ENCODE results near the gene AHCYL1.

Gene AHCYL1

DNA sequence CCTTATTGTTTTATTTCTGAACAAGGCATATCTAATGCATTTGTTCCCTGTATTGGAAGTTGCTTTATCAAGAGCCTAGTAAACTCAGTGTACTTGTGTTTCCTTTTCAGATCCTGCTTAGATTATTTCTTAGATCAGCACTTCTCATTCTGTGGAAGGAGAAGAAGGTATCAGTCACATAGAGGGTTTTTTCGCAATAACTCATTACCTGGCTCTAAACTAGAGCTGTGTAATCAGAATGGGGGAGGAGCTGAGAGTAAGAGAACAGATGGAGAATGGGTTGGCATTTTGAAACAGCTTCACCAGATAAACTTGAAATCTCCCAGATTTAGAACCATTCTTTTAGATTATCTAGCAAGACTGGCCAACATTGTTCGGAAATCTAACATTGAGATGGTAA is 11.0 kb downstream of the AHCYL1 start:
- TF ChIP-seq POLR2AphosphoS5 (IDR thresholded peaks at IDR 0.05; ENCODE audit: low read depth) (no peak), SPI1 (IDR thresholded peaks at IDR 0.05; ENCODE audit: borderline replicate concordance, low read depth) (no peak), GABPA (IDR thresholded peaks at IDR 0.05; ENCODE audit: low read depth) (no peak)
- TF ChIP-seq, protein P1, sequence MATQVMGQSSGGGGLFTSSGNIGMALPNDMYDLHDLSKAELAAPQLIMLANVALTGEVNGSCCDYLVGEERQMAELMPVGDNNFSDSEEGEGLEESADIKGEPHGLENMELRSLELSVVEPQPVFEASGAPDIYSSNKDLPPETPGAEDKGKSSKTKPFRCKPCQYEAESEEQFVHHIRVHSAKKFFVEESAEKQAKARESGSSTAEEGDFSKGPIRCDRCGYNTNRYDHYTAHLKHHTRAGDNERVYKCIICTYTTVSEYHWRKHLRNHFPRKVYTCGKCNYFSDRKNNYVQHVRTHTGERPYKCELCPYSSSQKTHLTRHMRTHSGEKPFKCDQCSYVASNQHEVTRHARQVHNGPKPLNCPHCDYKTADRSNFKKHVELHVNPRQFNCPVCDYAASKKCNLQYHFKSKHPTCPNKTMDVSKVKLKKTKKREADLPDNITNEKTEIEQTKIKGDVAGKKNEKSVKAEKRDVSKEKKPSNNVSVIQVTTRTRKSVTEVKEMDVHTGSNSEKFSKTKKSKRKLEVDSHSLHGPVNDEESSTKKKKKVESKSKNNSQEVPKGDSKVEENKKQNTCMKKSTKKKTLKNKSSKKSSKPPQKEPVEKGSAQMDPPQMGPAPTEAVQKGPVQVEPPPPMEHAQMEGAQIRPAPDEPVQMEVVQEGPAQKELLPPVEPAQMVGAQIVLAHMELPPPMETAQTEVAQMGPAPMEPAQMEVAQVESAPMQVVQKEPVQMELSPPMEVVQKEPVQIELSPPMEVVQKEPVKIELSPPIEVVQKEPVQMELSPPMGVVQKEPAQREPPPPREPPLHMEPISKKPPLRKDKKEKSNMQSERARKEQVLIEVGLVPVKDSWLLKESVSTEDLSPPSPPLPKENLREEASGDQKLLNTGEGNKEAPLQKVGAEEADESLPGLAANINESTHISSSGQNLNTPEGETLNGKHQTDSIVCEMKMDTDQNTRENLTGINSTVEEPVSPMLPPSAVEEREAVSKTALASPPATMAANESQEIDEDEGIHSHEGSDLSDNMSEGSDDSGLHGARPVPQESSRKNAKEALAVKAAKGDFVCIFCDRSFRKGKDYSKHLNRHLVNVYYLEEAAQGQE (IDR thresholded peaks at IDR 0.05; ENCODE audit: insufficient replicate concordance, low read depth): no peak
- TF ChIP-seq, protein P2, sequence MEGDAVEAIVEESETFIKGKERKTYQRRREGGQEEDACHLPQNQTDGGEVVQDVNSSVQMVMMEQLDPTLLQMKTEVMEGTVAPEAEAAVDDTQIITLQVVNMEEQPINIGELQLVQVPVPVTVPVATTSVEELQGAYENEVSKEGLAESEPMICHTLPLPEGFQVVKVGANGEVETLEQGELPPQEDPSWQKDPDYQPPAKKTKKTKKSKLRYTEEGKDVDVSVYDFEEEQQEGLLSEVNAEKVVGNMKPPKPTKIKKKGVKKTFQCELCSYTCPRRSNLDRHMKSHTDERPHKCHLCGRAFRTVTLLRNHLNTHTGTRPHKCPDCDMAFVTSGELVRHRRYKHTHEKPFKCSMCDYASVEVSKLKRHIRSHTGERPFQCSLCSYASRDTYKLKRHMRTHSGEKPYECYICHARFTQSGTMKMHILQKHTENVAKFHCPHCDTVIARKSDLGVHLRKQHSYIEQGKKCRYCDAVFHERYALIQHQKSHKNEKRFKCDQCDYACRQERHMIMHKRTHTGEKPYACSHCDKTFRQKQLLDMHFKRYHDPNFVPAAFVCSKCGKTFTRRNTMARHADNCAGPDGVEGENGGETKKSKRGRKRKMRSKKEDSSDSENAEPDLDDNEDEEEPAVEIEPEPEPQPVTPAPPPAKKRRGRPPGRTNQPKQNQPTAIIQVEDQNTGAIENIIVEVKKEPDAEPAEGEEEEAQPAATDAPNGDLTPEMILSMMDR (IDR thresholded peaks at IDR 0.05; ENCODE audit: insufficient read depth, low read length): no peak
- DNase-seq (ENCODE audit: low read depth in 1 of 2, low spot score in 1 of 2): no peak
- Histone ChIP-seq H3K4me3 (replicated peaks; ENCODE audit: insufficient read depth, low read length) (no peak overlapping the region), H3K27me3 (ENCODE audit: insufficient read depth, poor library complexity, severe bottlenecking) (no peaks in the 10 kb centered on the region), H3K27ac (replicated peaks) (no peak overlapping the region)

DNA sequence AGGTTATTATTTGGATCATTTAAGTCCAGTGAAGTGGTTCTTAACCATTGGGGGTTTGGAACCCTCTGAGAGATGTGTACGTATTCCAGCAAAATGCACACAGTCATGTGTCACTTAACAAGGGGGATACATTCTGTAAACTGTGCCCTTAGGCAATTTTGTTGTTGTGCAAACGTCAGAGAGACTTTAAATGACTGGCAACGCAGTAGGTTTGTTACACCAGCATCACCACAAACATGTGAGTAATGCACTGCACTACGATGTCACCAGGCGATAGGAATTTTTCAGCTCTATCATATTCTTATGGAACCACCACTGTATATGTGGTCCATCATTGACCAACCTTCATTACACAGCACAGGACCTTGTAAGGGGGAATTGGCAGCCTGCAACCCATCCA is 11.9 kb downstream of the AHCYL1 start:
- Histone ChIP-seq H3K27me3 (ENCODE audit: insufficient read depth, poor library complexity, severe bottlenecking) (no peaks in the 10 kb centered on the region), H3K27ac (replicated peaks) (no peak overlapping the region), H3K4me3 (replicated peaks; ENCODE audit: insufficient read depth, low read length) (no peak overlapping the region)
- no peak for TF ChIP-seq POLR2AphosphoS5 (IDR thresholded peaks at IDR 0.05; ENCODE audit: low read depth)
- TF ChIP-seq, protein P1 (IDR thresholded peaks at IDR 0.05; ENCODE audit: insufficient replicate concordance, low read depth): no peak
- TF ChIP-seq, protein P2 (IDR thresholded peaks at IDR 0.05; ENCODE audit: insufficient read depth, low read length): no peak
- TF ChIP-seq GABPA (IDR thresholded peaks at IDR 0.05; ENCODE audit: low read depth): no peak
- no peak for TF ChIP-seq SPI1 (IDR thresholded peaks at IDR 0.05; ENCODE audit: borderline replicate concordance, low read depth)
- DNase-seq (ENCODE audit: low read depth in 1 of 2, low spot score in 1 of 2): no peak

DNA sequence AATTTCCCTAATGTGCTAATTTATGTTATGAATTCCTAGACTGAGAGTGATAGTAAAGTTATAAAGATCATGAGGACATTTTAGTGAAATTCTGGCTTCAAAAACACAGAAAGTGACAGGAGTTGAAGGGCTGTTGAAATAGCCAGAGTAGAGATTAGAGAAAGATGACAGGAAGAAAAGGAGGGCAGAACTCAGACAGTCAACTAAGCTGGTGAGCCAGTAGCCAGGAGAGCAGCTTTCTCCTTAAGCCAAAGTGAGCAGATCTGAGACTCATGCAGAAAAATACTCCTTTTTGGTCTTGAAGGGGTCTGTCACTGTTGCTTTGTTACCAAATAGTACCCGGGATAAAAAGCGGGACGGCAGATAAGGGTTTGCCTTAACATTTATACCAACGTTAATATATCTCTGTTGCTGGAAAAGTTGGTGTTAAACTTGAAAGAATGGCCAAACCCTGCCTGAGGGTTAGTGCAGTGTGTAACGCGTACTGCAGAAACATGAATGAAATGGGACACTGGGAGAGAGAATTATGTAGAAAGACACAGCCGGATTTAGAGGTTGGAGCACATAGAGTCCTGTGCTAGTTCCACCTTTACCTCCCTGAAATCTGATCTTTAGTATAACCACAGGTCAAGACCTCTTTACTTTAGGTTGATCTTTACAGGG is 12.8 kb downstream of the AHCYL1 start:
- Histone ChIP-seq H3K4me3 (replicated peaks; ENCODE audit: insufficient read depth, low read length) (no peak overlapping the region), H3K27ac (replicated peaks) (no peak overlapping the region), H3K27me3 (ENCODE audit: insufficient read depth, poor library complexity, severe bottlenecking) (no peaks in the 10 kb centered on the region)
- TF ChIP-seq SPI1 (IDR thresholded peaks at IDR 0.05; ENCODE audit: borderline replicate concordance, low read depth) (no peak), POLR2AphosphoS5 (IDR thresholded peaks at IDR 0.05; ENCODE audit: low read depth) (no peak), GABPA (IDR thresholded peaks at IDR 0.05; ENCODE audit: low read depth) (no peak)
- TF ChIP-seq, protein P2 (IDR thresholded peaks at IDR 0.05; ENCODE audit: insufficient read depth, low read length): no peak
- TF ChIP-seq, protein P1 (IDR thresholded peaks at IDR 0.05; ENCODE audit: insufficient replicate concordance, low read depth): no peak
- DNase-seq (ENCODE audit: low read depth in 1 of 2, low spot score in 1 of 2): no peak
